IMR-90 (cell line): Measurements from ENCODE around the gene CGREF1. TPM values are rescaled to one million over a fixed set of nuclear protein-coding genes. Genes with fewer than 3 reads are reported as not detected.

Experiments
- ATAC-seq: fragments of 200-7000 bp; cut with Tn5 transposase; 2 replicates; pipeline ENCODE4 v1.9.1; 2020; ENCODE audit warnings: low read depth, mild to moderate bottlenecking, moderate library complexity
- BruUV-seq: library from RNA; stranded (reverse); fragments of 400-500 nt; replicated peaks from 2 replicates; lab custom pipeline; 2021; lab: Mats Ljungman, UMichigan
- CTCF ChIA-PET: fragments of 300-600 bp; formaldehyde crosslinking; extraction: SDS; loops from one replicate; lab custom pipeline; 2021; ENCODE audit warnings: antibody characterized with exemption; lab: Yijun Ruan, JAX
- POLR2A ChIA-PET: fragments of 300-600 bp; sonication (Branson Sonifier 250); formaldehyde crosslinking; loops from one replicate; lab custom pipeline; 2022; ENCODE audit warnings: antibody characterized with exemption; ENCODE audit not compliant: unreplicated experiment; lab: Charles Lee
- DNase-seq: peaks from one replicate; pipeline ENCODE4 v3.0.0; 2013
- H2AFZ ChIP-seq: replicated peaks from 2 replicates; pipeline ENCODE3; 2013; ENCODE audit warnings: low read length, mild to moderate bottlenecking; ENCODE audit not compliant: poor library complexity
- H2AK5ac ChIP-seq: 2 replicates; pipeline ENCODE4 v1.6.1; 2013; ENCODE audit warnings: low read depth, low read length, inconsistent platforms
- H2AK9ac ChIP-seq: replicated peaks from 2 replicates; pipeline ENCODE3; 2013; ENCODE audit warnings: mild to moderate bottlenecking, low read depth, low read length, moderate library complexity; ENCODE audit not compliant: poor library complexity
- H2BK120ac ChIP-seq: 2 replicates; pipeline ENCODE4 v1.6.1; 2013; ENCODE audit warnings: low read depth, low read length, inconsistent platforms
- H2BK15ac ChIP-seq: 3 replicates; pipeline ENCODE4 v1.6.1; 2013; ENCODE audit warnings: low read depth, low read length, inconsistent platforms
- H2BK20ac ChIP-seq: 2 replicates; pipeline ENCODE4 v1.6.1; 2013; ENCODE audit warnings: low read depth, mild to moderate bottlenecking, inconsistent platforms, low read length, moderate library complexity
- H2BK5ac ChIP-seq: 2 replicates; pipeline ENCODE4 v1.6.1; 2013; ENCODE audit warnings: mild to moderate bottlenecking, low read depth, low read length, inconsistent platforms; ENCODE audit not compliant: poor library complexity, severe bottlenecking
- H3K14ac ChIP-seq: replicated peaks from 2 replicates; pipeline ENCODE4 v1.6.1; 2013; ENCODE audit warnings: low read depth, low read length, inconsistent platforms
- H3K18ac ChIP-seq: 2 replicates; pipeline ENCODE4 v1.6.1; 2013; ENCODE audit warnings: low read depth, low read length, control low read depth
- H3K23ac ChIP-seq: 2 replicates; pipeline ENCODE4 v1.6.1; 2013; ENCODE audit warnings: low read depth, low read length, inconsistent platforms
- H3K27ac ChIP-seq: 2 replicates; pipeline ENCODE4 v1.5.1; 2013; ENCODE audit warnings: mild to moderate bottlenecking, control low read depth, low read length; ENCODE audit not compliant: insufficient read depth
- H3K27me3 ChIP-seq: 2 replicates; pipeline ENCODE4 v1.6.1; 2013; ENCODE audit warnings: low read length; ENCODE audit not compliant: control insufficient read depth, insufficient read depth
- H3K36me3 ChIP-seq: 2 replicates; pipeline ENCODE4 v1.6.1; 2013; ENCODE audit warnings: low read length, mixed read lengths; ENCODE audit not compliant: control insufficient read depth, insufficient read depth
- H3K4ac ChIP-seq: 2 replicates; pipeline ENCODE4 v1.6.1; 2013; ENCODE audit warnings: low read depth, low read length, inconsistent platforms
- H3K4me1 ChIP-seq: 2 replicates; pipeline ENCODE4 v1.6.1; 2013; ENCODE audit warnings: low read length, mixed read lengths; ENCODE audit not compliant: control insufficient read depth, insufficient read depth
- H3K4me2 ChIP-seq: 2 replicates; pipeline ENCODE4 v1.6.1; 2013; ENCODE audit warnings: low read depth, mild to moderate bottlenecking, control low read depth, low read length, moderate library complexity
- H3K4me3 ChIP-seq: 2 replicates; pipeline ENCODE4 v1.5.1; 2013; ENCODE audit warnings: low read depth, mild to moderate bottlenecking, control low read depth, low read length, moderate library complexity; ENCODE audit not compliant: insufficient read depth
- H3K56ac ChIP-seq: 2 replicates; pipeline ENCODE4 v1.6.1; 2013; ENCODE audit warnings: low read length, inconsistent platforms; ENCODE audit not compliant: insufficient read depth; ENCODE audit errors: extremely low read depth
- H3K79me1 ChIP-seq, 2 experiments: 2 replicates each; pipeline ENCODE4 v1.6.1; 2013; ENCODE audit warnings: low read length in 2 of 2, inconsistent platforms in 1 of 2, low read depth in 1 of 2
- H3K9ac ChIP-seq: 2 replicates; pipeline ENCODE4 v1.6.1; 2013; ENCODE audit warnings: low read depth, low read length, control low read depth
- H3K9me1 ChIP-seq: 2 replicates; pipeline ENCODE4 v1.6.1; 2013; ENCODE audit warnings: low read length, inconsistent platforms; ENCODE audit not compliant: insufficient read depth
- H3K9me3 ChIP-seq: 2 replicates; pipeline ENCODE4 v1.6.1; 2013; ENCODE audit warnings: low read length; ENCODE audit not compliant: control insufficient read depth, insufficient read depth
- H4K20me1 ChIP-seq: 2 replicates; pipeline ENCODE4 v1.6.1; 2013; ENCODE audit warnings: low read length, inconsistent platforms; ENCODE audit not compliant: insufficient read depth
- H4K5ac ChIP-seq: 2 replicates; pipeline ENCODE4 v1.6.1; 2013; ENCODE audit warnings: mild to moderate bottlenecking, low read depth, low read length, control low read depth
- H4K8ac ChIP-seq, 2 experiments: 2 replicates each; pipeline ENCODE4 v1.6.1; 2013; ENCODE audit warnings: low read depth in 2 of 2, low read length in 2 of 2, control low read depth in 1 of 2, inconsistent platforms in 1 of 2
- H4K91ac ChIP-seq: 2 replicates; pipeline ENCODE4 v1.6.1; 2013; ENCODE audit warnings: low read depth, low read length, inconsistent platforms; ENCODE audit not compliant: insufficient read depth
- BHLHE40 ChIP-seq: fragments of 150-350 bp; IDR thresholded peaks from 2 replicates; pipeline ENCODE4 v1.6.1; 2016; ENCODE audit warnings: mild to moderate bottlenecking, low read depth, low read length
- CEBPB ChIP-seq: IDR thresholded peaks from 2 replicates; pipeline ENCODE4 v1.6.1; 2012; ENCODE audit warnings: low read depth, low read length, improper control_type of control experiment
- CHD1 ChIP-seq: IDR thresholded peaks from 2 replicates; pipeline ENCODE4 v1.6.1; 2012; ENCODE audit warnings: low read depth, low read length, improper control_type of control experiment
- CTCF ChIP-seq: conservative IDR thresholded peaks from 2 replicates; pipeline ENCODE4 v1.5.1; 2012; ENCODE audit warnings: mild to moderate bottlenecking, low read depth, low read length, improper control_type of control experiment
- ELK1 ChIP-seq: fragments of 150-350 bp; IDR thresholded peaks from 2 replicates; pipeline ENCODE4 v1.6.1; 2016; ENCODE audit warnings: low read depth, mild to moderate bottlenecking, low read length, moderate library complexity, borderline replicate concordance
- FOS ChIP-seq: fragments of 150-350 bp; IDR thresholded peaks from 2 replicates; pipeline ENCODE4 v1.6.1; 2016; ENCODE audit warnings: low read depth, low read length
- MAFK ChIP-seq: IDR thresholded peaks from 2 replicates; pipeline ENCODE4 v1.6.1; 2012; ENCODE audit warnings: low read depth, low read length, improper control_type of control experiment
- MAZ ChIP-seq: IDR thresholded peaks from 2 replicates; pipeline ENCODE4 v1.6.1; 2012; ENCODE audit warnings: low read depth, mild to moderate bottlenecking, low read length, improper control_type of control experiment, moderate library complexity, borderline replicate concordance
- MXI1 ChIP-seq: IDR thresholded peaks from 2 replicates; pipeline ENCODE4 v1.6.1; 2012; ENCODE audit warnings: low read depth, mild to moderate bottlenecking, low read length, moderate library complexity, borderline replicate concordance
- RCOR1 ChIP-seq: IDR thresholded peaks from 2 replicates; pipeline ENCODE4 v1.6.1; 2012; ENCODE audit warnings: mild to moderate bottlenecking, low read length, improper control_type of control experiment; ENCODE audit not compliant: insufficient replicate concordance
- RFX5 ChIP-seq: IDR thresholded peaks from 2 replicates; pipeline ENCODE4 v1.8.0; 2012; ENCODE audit warnings: low read depth, mild to moderate bottlenecking, low read length, moderate library complexity
- SMC3 ChIP-seq: fragments of 150-350 bp; IDR thresholded peaks from 2 replicates; pipeline ENCODE4 v1.6.1; 2016; ENCODE audit warnings: low read depth, mild to moderate bottlenecking, antibody characterized with exemption, low read length, moderate library complexity
- USF2 ChIP-seq: fragments of 150-350 bp; IDR thresholded peaks from 2 replicates; pipeline ENCODE4 v1.6.1; 2017; ENCODE audit warnings: mild to moderate bottlenecking, antibody characterized with exemption, low read length, low read depth
- WGBS, 2 experiments: methylation state at CpG; one replicate each; pipeline versions ENCODE4 v1.1.5 to v1.1.7; 2013; ENCODE audit warnings: missing lambda C conversion rate in 2 of 2; ENCODE audit not compliant: insufficient read length in 1 of 2; ENCODE audit errors: extremely low coverage in 2 of 2; 5-methylcytosine and 5-hydroxymethylcytosine counted together
- dilution Hi-C: fragments of 300-500 bp; cut with HindIII; formaldehyde crosslinking; loops from one replicate; pipeline ENCODE4 v1.14.3; 2018; ENCODE audit warnings: low sequenced_read_pairs; ENCODE audit not compliant: unreplicated experiment
- in situ Hi-C: fragments of 300-500 bp; cut with MboI; formaldehyde crosslinking; loops from 3 replicates; pipeline ENCODE4 v1.14.3; 2019; ENCODE audit warnings: low sequenced_read_pairs, inconsistent platforms, mixed read lengths
- intact Hi-C: fragments of 100-400 bp; cut with micrococcal nuclease; formaldehyde crosslinking; loops from 2 replicates; pipeline ENCODE4 v1.10.0; 2022
- polyA plus RNA-seq, 3 experiments: library from polyadenylated mRNA; depleted of rRNA; stranded (reverse); fragments of >200 nt; gene quantifications; 2 replicates each; pipeline ENCODE4 v1.2.3, GENCODE V29; 2012; ENCODE audit warnings: low replicate concordance in 1 of 3
- total RNA-seq: library from RNA; depleted of rRNA; stranded (reverse); fragments of >200 nt; gene quantifications from 2 replicates; pipeline ENCODE4 v1.2.3, GENCODE V29; 2012

Gene CGREF1
- total and polyA plus RNA-seq, 2 of the 4 experiments (the other 2 are of a cell fraction) = 0.54 to 1.3 TPM

- H2AK9ac ChIP-seq = no peak overlapping the region
- DNase-seq = no peak
- H3K18ac ChIP-seq = no peak overlapping the region
- dilution Hi-C loops = no loop called here
- H3K4me3 ChIP-seq = no peak overlapping the region
- H3K4me2 ChIP-seq = no peak overlapping the region
- H3K79me1 ChIP-seq = peaks cover 0 to 28% of the 10 kb centered on the region in 2 experiments; a peak in 2 of 4 replicates
- H3K36me3 ChIP-seq = peaks cover 31% of the 10 kb centered on the region
- peaks cover 5% of the 10 kb centered on the region for H3K4me1 ChIP-seq
- no peak overlapping the region for H2AK5ac ChIP-seq
- intact Hi-C loops = no loop called here
- no peak overlapping the region for H4K5ac ChIP-seq
- no peak overlapping the region for H2BK120ac ChIP-seq
- no peak overlapping the region for H4K8ac ChIP-seq
- H3K9me3 ChIP-seq = no peaks in the 10 kb centered on the region
- no peak overlapping the region for H2AFZ ChIP-seq
- no peak overlapping the region for H3K27ac ChIP-seq
- CTCF ChIA-PET = no interaction called here
- no peak for ATAC-seq
- TF ChIP-seq MAFK (no peak), ELK1 (no peak), RFX5 (no peak), CEBPB (no peak), RCOR1 (no peak), SMC3 (no peak), CHD1 (no peak), USF2 (no peak), MXI1 (no peak), FOS (no peak), CTCF (no peak), BHLHE40 (no peak), MAZ (no peak)
- POLR2A ChIA-PET = no interaction called here
- peaks cover 13% of the 10 kb centered on the region for H4K20me1 ChIP-seq
- no peak overlapping the region for H3K4ac ChIP-seq
- WGBS, 2 experiments = 90% methylated on average over 4 of the region's 8 CpGs; no CpG with 5 or more reads in 1 of the 2 experiments
- H4K91ac ChIP-seq = no peak overlapping the region
- H3K23ac ChIP-seq = no peak overlapping the region
- H3K56ac ChIP-seq = no peak overlapping the region
- BruUV-seq = no TSS peak
- H3K27me3 ChIP-seq = no peaks in the 10 kb centered on the region
- no peak overlapping the region for H2BK20ac ChIP-seq
- H2BK5ac ChIP-seq = no peak overlapping the region
- no peak overlapping the region for H2BK15ac ChIP-seq
- H3K14ac ChIP-seq = no peak overlapping the region
- H3K9me1 ChIP-seq = peaks cover 13% of the 10 kb centered on the region
- H3K9ac ChIP-seq = no peak overlapping the region
- in situ Hi-C loops = no loop called here
Measured at GRCh38 chr2:27053776-27054175, 65.2 kb downstream of the CGREF1 start.
